GM21529 (cell line): Measurements from ENCODE around the gene AOPEP.
"Not testable (repeated sequence)": the region's sequence is repeated elsewhere in the genome, so short reads cannot be mapped to it uniquely, and the experiment has no call there.

Source experiments
- ATAC-seq: cut with Tn5 transposase; IDR thresholded peaks from one replicate; pipeline ENCODE4 v1.9.1; 2021; ENCODE audit not compliant: unreplicated experiment

AOPEP gene

GRCh38 chr9:94866770-94867169 lies 140.3 kb downstream of the AOPEP start:
- no peak for ATAC-seq

DNA sequence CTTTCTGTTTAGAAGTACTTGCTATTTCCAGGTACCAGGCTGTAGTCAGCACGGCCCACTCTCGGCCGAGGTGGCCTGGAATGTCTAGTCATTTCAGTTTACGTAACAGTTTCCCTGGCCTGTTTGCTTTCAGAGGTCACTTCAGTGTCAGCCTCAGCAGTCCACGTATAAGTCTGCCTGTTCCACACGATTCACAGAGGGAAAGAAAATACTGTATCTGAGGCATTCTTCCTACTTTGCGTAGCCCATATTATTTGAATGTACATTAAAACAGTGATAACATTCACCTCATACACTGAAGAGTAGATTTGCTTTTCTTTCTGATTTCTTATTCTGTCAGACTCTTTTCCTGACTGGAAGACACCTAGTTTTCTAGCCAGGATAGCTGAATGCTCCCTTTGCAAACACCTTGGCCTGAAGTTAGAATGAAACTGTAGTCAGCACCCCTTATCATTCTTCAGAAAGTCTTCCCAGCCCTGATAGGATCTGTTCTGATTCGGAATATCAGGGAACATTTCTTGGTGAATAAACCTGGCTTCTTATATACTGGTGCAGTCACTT lies 140.9 kb downstream of the AOPEP start:
- no peak for ATAC-seq

GRCh38 chr9:94867842-94868312 lies 141.4 kb downstream of the AOPEP start:
- ATAC-seq = no peak

- no peak for ATAC-seq
Measured at GRCh38 chr9:94868464-94868863, 142.0 kb downstream of the AOPEP start.

DNA sequence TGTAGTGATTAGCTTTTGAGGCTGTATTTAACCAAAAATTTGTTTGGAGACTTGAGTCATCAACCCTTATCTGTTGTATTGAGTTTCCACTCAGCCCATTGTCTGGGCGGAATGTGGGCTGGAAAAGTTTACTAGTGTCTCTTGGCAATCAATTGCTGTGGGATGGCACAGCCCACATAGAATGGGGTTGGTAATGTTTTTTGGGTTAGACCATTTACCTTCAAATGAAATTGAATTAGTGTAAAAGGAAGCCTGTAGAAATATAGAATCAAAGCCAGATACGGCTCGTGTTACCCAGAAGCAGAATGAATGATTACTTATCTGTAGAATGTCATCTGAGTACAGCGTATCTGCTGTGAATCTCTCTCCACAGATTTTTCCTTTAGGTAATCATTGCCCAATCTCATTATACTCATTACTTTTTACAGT lies 142.9 kb downstream of the AOPEP start:
- no peak for ATAC-seq

GRCh38 chr9:94870465-94870792 lies 143.9 kb downstream of the AOPEP start:
- no peak for ATAC-seq

GRCh38 chr9:94870793-94871558 lies 144.5 kb downstream of the AOPEP start:
- no peak for ATAC-seq

DNA sequence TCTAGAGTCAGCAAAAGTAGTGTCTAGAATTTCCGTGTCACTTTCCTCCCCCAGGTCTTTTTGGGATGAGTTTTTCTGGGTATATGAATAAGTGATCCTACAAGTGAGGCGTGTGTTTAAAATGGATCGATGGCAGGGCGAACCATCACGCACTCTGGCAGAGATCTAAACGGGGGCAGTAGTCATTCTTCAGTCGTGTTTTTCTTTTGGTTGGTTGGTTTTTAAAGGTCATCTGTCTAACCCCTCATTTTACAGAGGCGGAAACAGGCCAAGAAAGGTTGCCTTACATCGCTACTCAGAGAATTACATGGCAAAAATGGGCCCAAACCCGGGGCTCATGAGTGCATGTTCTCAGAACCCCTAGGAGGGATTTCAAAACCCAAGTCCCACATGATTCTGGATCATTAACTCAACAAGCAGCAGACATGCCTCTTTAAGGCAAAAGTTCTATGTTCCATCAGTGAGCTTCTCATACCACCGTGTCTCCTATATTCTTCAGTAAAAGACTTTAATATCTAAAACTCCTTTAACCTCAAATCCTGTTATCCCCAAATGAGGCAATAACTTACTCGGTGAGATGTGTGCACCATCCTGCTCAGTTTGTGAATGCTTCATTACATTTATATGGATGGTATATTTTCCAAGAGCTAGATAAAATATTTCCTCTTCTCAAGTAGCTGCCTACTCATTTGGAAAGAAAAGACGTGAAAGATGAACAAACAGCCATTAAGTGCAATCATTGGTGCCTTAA lies 145.8 kb downstream of the AOPEP start:
- ATAC-seq = no peak

DNA sequence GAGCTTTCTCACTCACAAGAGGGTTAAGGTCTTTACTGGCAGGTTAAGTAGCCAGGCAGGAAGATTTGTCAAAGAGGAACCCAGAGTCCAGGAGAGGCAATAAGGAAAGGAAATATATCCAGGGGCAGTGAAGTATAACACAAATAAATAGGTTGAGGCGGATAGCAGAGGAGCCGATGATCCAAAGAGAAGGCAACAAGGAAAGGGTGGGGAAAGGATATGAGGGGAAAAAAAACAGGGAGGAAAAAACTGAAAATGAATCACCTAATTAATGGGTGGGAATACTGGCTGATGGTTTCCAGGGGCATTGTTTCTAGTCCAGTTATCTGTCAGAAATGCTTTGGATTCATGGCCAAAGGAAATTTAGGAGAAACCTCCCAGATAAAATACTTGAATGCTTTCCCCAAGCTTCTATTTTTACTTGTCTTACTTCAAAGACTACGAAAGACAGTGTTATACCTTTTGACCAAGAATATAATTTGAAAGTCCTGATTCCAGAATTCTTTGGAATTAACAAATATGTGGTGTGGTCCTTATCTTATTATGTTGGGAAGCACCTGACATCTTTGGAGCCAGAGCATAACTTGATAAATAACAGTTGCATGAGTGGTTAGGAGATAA lies 146.5 kb downstream of the AOPEP start:
- ATAC-seq = no peak

- no peak for ATAC-seq
Measured at GRCh38 chr9:94874316-94874715, 147.8 kb downstream of the AOPEP start.

- ATAC-seq = peak; percentile 81
Measured at GRCh38 chr9:94875300-94876020, 149.0 kb downstream of the AOPEP start.

DNA sequence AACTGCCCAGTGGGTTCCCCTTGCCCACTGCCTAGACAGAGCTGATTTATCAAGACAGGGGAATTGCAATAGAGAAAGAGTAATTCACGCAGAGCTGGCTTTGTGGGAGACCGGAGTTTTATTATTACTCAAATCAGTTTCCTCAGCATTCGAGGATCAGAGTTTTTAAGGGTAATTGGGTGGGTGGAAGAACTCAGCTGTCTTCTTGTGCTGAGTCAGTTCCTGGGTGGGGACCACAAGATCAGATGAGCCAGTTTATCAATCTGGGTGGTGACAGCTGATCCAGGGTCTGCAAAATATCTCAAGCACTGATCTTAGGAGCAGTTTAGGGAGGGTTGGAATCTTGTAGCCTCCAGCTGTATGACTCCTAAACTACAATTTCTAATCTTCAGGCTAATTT lies 152.3 kb downstream of the AOPEP start:
- not testable (repeated sequence) for ATAC-seq

DNA sequence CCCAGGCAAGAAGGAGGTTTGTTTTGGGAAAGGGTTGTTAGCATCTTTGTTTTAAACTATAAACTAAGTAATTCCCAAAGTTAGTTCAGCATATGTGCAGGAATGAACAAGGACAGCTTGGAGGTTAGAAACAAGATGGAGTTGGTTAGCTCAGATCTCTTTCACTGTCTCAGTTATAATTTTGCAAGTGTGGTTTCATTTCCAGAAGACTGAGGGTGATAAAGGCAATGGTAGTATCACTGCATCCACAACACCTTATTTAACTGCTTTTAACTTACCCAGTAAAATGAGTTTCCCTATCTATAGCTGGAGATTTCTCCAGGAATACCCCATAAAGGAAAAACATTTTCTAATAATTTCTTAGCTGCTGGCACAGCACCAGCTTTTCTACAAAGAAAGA lies 152.7 kb downstream of the AOPEP start:
- no peak for ATAC-seq

GRCh38 chr9:94881023-94881422 lies 154.5 kb downstream of the AOPEP start:
- ATAC-seq = no peak

GRCh38 chr9:94881454-94881853 lies 155.0 kb downstream of the AOPEP start:
- no peak for ATAC-seq

- no peak for ATAC-seq
Measured at GRCh38 chr9:94881940-94882339, 155.4 kb downstream of the AOPEP start.

DNA sequence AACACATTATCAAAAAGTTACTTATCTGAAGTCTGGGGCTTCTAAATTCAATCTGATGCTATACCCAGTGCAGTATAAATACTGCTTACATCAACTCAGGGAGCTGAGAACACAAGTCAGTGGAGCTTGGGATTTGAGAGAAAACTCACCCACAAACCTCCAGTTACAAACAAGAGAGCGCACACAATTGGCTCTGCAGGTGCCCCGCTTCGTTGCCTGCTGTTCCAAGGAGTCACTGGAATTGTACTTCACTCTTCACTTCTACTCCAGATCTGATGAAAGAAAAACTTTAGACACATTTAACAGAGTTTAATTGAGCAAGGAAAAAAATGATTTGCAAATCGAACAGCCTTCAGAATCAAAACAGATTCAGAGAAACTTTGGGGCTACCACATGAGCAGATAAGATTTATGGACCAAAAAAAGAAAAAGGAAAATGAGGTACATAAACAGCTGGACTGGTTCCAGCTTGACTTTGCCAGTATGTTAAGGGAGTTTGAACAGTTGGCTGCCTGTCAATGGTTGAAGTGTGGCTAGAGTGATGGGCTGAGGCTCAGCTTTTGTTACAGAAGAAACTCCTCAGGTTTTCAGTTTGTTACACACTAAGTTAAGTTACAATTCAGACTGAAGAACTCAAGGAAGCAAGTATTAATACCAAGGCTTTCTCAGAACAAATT lies 156.6 kb downstream of the AOPEP start:
- no peak for ATAC-seq

GRCh38 chr9:94885854-94886447 lies 159.5 kb downstream of the AOPEP start:
- ATAC-seq = no peak

- no peak for ATAC-seq
Measured at GRCh38 chr9:94887721-94888120, 161.2 kb downstream of the AOPEP start.

- peak; percentile 56 for ATAC-seq
Measured at GRCh38 chr9:94888775-94889174, 162.3 kb downstream of the AOPEP start.
